NOMO-1 treated with DMSO at 0.1 percent for 48 hours (cell line): Measurements from ENCODE around the gene ACOT2.
"Not testable (repeated sequence)": the region's sequence is repeated elsewhere in the genome, so short reads cannot be mapped to it uniquely, and the experiment has no call there.

Experiments
- DNase-seq: peaks from one replicate; lab custom pipeline; 2025; ENCODE audit not compliant: unreplicated experiment; lab: John Stamatoyannopoulos, UW

ACOT2 gene

GRCh38 chr14:73569185-73569958, at the start of gene ACOT2:
TSS of gene ACOT2 (plus strand) at chr14:73569213. CDS start at chr14:73569241, 28 bp downstream.
- peak; percentile 88 for DNase-seq

- DNase-seq = no peak
These were observed 47.8 kb upstream of the ACOT2 start for GRCh38 chr14:73521229-73521628.

DNA sequence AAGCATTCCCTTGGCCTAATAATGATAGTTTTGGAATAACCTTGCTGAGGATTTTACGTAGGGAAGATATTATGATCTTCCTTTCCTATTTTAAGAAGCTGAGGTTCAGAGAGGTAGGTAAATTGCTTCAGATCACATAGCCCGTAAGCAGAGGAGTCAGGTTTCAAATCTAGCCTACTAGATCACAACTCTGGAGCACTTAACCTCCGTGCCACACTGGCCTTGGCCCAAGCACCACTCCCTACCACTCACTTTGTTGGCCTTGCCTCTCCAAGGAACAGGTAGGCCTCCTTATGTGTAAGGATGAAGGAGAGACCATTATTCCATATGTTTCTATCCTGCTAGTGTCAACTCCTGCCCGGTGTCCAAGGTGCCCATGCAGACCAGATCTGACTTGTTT, 44.5 kb upstream of the ACOT2 start:
- DNase-seq = no peak

DNA sequence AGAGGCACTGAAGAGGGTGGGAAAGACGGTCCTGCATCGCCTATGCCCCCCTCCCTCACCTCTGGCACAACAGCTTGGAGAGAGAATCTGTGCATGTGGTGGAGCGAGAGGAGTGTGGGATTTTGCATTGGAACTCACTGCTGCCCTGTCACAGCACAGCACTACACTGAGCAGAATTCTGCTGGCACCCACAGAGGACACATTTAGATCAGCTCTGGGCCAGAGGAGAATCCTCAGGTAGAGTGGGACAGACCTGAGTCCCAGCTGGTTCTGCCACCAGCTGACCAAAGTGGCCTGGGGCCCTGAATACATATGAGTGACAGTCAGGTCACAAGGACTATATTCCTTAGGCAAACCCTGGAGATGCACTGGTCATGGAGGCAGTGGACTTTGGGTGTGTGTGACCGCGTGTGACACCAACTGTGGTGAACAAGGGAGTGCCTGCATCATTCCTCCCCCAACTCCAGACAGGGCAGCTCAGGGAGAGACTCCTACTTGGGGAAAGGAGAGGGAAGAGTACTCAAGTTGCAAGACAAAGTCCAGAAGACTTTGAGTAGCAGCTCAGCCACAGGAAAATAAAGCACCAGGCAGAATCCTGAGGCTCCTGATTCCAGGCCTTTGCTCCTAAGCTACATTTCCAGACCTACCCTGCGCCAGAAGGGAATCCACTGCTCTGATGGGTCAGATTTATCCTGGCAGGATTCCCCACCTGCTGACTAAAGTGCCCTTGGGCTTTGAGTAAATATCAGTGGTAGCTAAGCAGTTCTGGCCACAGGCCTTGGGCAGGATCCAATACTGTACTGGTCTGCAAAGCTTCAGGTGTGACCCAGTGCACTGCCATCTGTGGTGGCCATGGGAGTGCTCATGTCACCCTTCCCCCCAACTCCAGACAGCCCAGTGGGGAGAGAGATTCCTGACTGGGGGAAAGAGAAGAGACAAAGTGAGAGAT, 42.7 kb upstream of the ACOT2 start:
- no peak for DNase-seq

GRCh38 chr14:73529356-73529755, 39.7 kb upstream of the ACOT2 start:
- DNase-seq = not testable (repeated sequence)

DNA sequence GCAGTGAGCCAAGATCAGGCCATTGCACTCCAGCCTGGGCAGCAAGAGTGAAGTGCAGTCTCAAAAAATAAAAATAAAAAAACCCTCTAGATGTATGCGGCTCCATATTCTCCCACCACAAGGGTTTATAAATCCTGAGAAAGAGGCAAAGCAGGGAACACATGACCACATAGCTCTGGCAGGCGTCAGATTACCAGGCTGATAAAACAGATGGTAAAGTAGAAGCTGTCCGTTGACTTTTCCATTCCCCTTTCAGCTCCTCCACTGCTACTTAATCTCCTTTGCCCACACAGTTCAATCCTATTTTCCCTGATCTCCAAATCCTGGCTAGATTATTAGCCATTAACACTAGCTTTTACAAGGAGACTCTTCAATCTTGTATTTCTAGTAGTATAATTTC, 37.0 kb upstream of the ACOT2 start:
- DNase-seq = not testable (repeated sequence)

GRCh38 chr14:73537244-73538045, 31.6 kb upstream of the ACOT2 start:
- not testable (repeated sequence) for DNase-seq

DNA sequence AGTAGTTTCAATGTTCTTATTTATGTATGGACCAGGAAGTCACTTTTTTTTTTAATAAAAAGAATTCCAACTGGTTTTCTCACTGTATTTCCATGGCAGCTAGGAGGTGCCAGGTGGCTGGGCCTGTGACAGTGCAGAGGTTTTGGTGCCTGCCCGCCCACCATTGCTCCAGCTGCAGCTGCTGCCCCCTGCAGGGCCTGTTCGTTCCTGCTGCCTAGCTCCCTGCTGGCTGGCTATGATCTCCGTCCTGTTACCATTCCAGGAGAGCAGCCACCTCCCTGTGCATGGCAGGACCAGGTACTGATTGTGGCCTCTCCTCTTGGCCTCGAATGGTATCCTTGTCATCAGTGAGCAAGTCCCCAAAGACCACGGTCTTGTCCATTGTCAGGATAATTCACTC, 30.0 kb upstream of the ACOT2 start:
- DNase-seq = not testable (repeated sequence)

DNA sequence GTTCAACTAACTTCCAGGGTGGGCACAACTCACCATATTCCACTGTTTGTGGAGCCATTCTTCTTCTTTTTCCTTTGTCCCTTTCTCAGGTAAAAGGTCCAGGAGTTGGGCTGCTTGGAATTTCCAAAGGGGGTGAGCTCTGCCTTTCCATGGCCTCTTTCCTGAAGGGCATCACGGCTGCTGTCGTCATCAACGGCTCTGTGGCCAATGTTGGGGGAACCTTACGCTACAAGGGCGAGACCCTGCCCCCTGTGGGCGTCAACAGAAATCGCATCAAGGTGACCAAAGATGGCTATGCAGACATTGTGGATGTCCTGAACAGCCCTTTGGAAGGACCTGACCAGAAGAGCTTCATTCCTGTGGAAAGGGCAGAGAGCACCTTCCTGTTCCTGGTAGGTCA, 26.1 kb upstream of the ACOT2 start:
- DNase-seq = not testable (repeated sequence)

DNA sequence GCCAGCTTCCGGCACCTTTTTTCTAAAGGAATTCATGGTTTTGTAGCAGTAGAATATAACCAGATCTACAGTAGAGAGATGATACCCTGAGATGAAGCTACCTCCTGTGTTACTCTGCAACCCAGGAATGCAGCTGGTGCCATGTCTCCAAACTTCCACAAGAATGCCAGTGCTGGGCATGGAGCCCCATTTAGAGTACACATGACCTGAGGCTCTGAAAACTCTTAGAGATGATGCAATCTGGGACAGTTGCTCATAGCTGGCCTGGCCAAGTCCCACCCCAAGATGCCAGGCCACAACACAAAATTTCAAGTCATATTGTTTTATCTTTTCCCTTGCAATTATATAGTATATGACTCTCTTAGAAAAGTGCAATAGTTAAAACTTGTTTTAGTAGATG, 23.7 kb upstream of the ACOT2 start:
- DNase-seq = not testable (repeated sequence)

GRCh38 chr14:73549097-73549496, 19.9 kb upstream of the ACOT2 start:
- DNase-seq = not testable (repeated sequence)

GRCh38 chr14:73549889-73550524, 19.0 kb upstream of the ACOT2 start:
- DNase-seq = not testable (repeated sequence)

DNA sequence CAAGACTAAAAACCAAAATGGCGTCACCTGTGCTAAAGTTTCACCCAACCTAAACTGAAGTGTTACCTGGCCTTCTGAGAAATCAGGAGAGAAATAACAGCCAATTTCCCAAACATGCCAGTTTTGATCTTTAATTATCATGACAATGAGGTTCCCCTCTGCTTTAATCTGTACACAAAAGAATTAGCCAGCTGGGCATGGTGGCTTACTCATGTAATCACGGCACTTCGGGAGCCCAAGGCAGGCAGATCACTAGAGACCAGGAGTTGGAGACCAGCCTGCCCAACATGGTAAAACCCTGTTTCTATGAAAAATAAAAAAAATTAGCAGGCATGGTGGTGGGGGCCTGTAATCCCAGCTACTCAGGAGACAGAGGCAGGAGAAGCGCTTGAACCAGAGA, 15.2 kb upstream of the ACOT2 start:
- no peak for DNase-seq

DNA sequence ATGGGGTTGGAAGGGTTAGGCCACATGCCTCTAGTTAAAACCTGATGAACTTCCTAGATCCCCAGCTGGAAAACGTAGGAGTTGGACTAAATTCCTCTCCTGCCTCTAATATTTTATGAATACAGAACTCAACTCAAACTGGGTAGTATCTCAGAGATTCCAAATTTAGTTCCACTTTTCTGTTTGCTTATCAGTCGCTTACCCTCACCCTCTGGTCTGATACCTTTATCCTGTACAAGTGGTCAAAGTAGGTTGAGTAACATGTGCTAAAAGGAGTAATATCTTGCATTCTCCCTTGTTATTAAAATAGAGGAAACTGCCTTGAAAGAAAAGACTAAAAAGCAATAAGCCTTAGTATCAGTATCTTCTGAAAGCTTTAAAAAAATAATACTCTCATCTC, 11.8 kb upstream of the ACOT2 start:
- DNase-seq = not testable (repeated sequence)

DNA sequence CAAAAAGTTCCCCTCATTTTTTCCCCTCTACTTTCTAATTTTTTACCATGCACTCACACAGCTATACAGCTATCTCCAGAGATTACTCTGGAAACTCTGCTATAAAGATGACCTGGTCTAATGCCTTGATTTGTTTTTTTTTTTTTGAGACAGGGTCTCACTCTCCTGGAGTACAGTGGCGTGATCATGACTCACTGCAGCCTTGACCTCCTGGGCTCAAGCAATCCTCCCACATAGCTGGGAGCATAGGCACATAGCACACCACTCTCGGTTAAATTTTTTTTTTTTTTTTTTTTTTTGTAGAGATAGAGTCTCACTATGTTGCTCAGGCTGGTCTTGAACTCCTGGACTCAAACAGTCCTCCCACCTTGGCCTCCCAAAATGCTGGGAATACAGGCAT, 10.8 kb upstream of the ACOT2 start:
- DNase-seq = not testable (repeated sequence)

DNA sequence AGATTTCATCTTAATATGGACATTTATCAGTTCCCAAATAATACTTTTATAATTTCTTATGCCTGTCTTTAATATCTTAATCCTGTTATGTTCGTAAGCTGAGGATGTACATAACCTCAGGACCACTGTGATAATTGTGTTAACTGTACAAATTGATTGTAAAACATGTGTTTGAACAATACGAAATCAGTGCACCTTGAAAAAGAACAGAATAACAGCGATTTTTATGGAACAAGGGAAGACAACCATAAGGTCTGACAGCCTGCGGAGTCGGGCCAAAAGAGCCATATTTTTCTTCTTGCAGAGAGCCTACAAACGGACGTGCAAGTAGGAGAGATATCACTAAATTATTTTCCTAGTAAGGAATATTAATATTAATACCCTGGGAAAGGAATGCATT, 6.8 kb upstream of the ACOT2 start:
- DNase-seq = not testable (repeated sequence)

GRCh38 chr14:73562696-73563095, 6.3 kb upstream of the ACOT2 start:
- not testable (repeated sequence) for DNase-seq

DNA sequence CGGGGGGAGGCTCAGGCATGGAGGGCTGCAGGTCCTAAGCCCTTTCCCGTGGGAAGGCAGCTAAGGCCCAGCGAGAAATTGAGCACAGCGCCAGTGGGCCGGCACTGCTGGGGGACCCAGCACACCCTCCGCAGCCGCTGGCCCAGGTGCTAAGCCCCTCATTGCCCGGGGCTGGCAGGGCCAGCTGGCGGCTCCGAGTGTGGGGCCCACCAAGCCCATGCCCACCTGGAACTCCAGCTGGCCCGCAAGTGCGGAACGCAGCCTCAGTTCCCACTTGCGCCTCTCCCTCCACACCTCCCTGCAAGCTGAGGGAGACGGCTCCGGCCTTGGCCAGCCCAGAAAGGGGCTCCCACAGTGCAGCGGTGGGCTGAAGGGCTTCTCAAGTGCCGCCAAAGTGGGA, 2.6 kb upstream of the ACOT2 start:
- not testable (repeated sequence) for DNase-seq

- not testable (repeated sequence) for DNase-seq
These were observed 2.1 kb upstream of the ACOT2 start for GRCh38 chr14:73566935-73567334.

DNA sequence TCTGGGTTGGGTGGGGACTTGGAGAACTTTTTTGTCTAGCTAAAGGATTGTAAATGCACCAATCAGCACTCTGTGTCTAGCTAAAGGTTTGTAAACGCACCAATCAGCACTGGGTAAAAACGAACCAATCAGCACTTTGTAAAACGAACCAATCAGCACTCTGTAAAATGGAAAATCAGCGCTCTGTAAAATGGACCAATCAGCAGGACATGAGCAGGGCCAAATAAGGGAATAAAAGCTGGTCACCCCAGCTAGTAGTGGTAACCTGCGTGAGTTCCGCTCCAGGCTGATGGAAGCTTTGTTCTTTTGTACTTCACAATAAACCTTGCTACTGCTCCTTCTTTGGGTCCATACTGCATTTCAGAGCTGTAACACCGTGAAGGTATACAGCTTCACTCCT, 1.7 kb upstream of the ACOT2 start:
- no peak for DNase-seq
